ENCODE results near the gene S1PR1. TPM values are rescaled to one million over a fixed set of nuclear protein-coding genes. Genes with fewer than 3 reads are reported as not detected.

The S1PR1 gene
- total and polyA plus RNA-seq, 2 experiments from 2014 or later, result 58.1 to 58.6 TPM

DNA sequence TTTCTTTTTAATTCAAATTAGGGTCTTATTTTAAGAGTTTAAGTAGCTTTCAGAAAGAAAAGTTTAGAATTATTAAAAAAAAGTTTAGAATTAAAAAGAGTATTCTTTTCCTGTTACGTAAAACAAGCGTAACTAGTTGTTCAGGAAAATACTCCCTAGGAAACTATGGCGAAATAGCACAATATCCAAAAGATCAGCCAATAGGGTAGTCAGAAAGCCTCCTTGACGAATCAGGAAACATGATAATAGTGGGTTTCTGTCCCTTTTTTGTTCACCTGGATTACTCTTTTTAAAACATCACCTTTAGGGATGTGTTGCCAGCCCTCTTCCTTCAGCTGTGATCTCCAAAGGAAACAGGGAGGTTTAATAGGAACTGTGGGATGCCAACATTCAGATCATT, 25.2 kb downstream of the S1PR1 start:
- H3K9me3 ChIP-seq (ENCODE audit: low read depth), result no peaks in the 10 kb centered on the region
- TF ChIP-seq CTCF (IDR thresholded peaks at IDR 0.05; ENCODE audit: low read depth, low read length), result no peak
- peaks cover 33% of the 10 kb centered on the region for H3K4me1 ChIP-seq (ENCODE audit: low read depth)
- no peaks in the 10 kb centered on the region for H3K36me3 ChIP-seq
- H3K4me3 ChIP-seq, result no peak overlapping the region
- no peaks in the 10 kb centered on the region for H3K27me3 ChIP-seq
- peak overlapping the region; percentile 56 for H3K27ac ChIP-seq
- DNase-seq (ENCODE audit: low read depth in 1 of 2, low spot score in 1 of 2), result peak in 1 of 2 donors; percentile 49

- TF ChIP-seq CTCF (IDR thresholded peaks at IDR 0.05; ENCODE audit: low read depth, low read length), result no peak
- Histone ChIP-seq H3K27ac (peak overlapping the region; percentile 56), H3K9me3 (ENCODE audit: low read depth) (no peaks in the 10 kb centered on the region), H3K4me1 (ENCODE audit: low read depth) (peaks cover 32% of the 10 kb centered on the region), H3K4me3 (no peak overlapping the region), H3K36me3 (no peaks in the 10 kb centered on the region), H3K27me3 (no peaks in the 10 kb centered on the region)
- DNase-seq (ENCODE audit: low read depth in 1 of 2, low spot score in 1 of 2), result peak in 1 of 2 donors; percentile 37
These were observed 26.0 kb downstream of the S1PR1 start for GRCh38 chr1:101262630-101263348.

- DNase-seq (ENCODE audit: low read depth in 1 of 2, low spot score in 1 of 2), result peak; percentile 20 to 30
- no peak for TF ChIP-seq CTCF (IDR thresholded peaks at IDR 0.05; ENCODE audit: low read depth, low read length)
- Histone ChIP-seq H3K9me3 (ENCODE audit: low read depth) (no peaks in the 10 kb centered on the region), H3K4me1 (ENCODE audit: low read depth) (peaks cover 27% of the 10 kb centered on the region), H3K36me3 (no peaks in the 10 kb centered on the region), H3K27ac (no peak overlapping the region), H3K27me3 (no peaks in the 10 kb centered on the region), H3K4me3 (no peak overlapping the region)
These were observed 27.9 kb downstream of the S1PR1 start for GRCh38 chr1:101264697-101265096.

GRCh38 chr1:101265684-101266083, 28.9 kb downstream of the S1PR1 start:
- DNase-seq (ENCODE audit: low read depth in 1 of 2, low spot score in 1 of 2), result no peak
- TF ChIP-seq CTCF (IDR thresholded peaks at IDR 0.05; ENCODE audit: low read depth, low read length), result no peak
- no peaks in the 10 kb centered on the region for H3K9me3 ChIP-seq (ENCODE audit: low read depth)

GRCh38 chr1:101267082-101267481, 30.3 kb downstream of the S1PR1 start:
- Histone ChIP-seq H3K9me3 (ENCODE audit: low read depth) (no peaks in the 10 kb centered on the region), H3K27ac (no peak overlapping the region), H3K36me3 (no peaks in the 10 kb centered on the region), H3K27me3 (no peaks in the 10 kb centered on the region), H3K4me1 (ENCODE audit: low read depth) (peaks cover 22% of the 10 kb centered on the region), H3K4me3 (no peak overlapping the region)
- DNase-seq (ENCODE audit: low read depth in 1 of 2, low spot score in 1 of 2), result no peak
- no peak for TF ChIP-seq CTCF (IDR thresholded peaks at IDR 0.05; ENCODE audit: low read depth, low read length)

More at GRCh38 chr1:101265684-101266083, 28.9 kb downstream of the S1PR1 start:
- peaks cover 27% of the 10 kb centered on the region for H3K4me1 ChIP-seq (ENCODE audit: low read depth)
- no peaks in the 10 kb centered on the region for H3K27me3 ChIP-seq
- H3K4me3 ChIP-seq, result no peak overlapping the region
- no peak overlapping the region for H3K27ac ChIP-seq
- no peaks in the 10 kb centered on the region for H3K36me3 ChIP-seq

All from cardiac muscle cell (in vitro differentiated cells and primary cell).